Measurements from ENCODE around the gene GET4.

GRCh38 chr7:883055-884021, 7.0 kb downstream of the GET4 start:
- TF ChIP-seq POLR2AphosphoS5 (IDR thresholded peaks at IDR 0.05; ENCODE audit: low read depth, low read length) = no peak
- TF ChIP-seq SUZ12 (IDR thresholded peaks at IDR 0.05; ENCODE audit: low read length) = no peak
- no peak for TF ChIP-seq SP1 (IDR thresholded peaks at IDR 0.05; ENCODE audit: low read depth, low read length)
- no peak for TF ChIP-seq EP300 (IDR thresholded peaks at IDR 0.05; ENCODE audit: borderline replicate concordance in 1 of 2, low read depth in 2 of 2, low read length in 2 of 2)
- TF ChIP-seq CTCF (IDR thresholded peaks at IDR 0.05; ENCODE audit: control extremely low read depth in 1 of 3, insufficient read depth in 1 of 3, low read depth in 1 of 3, low read length in 3 of 3) = no peak
- no peak for TF ChIP-seq GABPA (IDR thresholded peaks at IDR 0.05; ENCODE audit: borderline replicate concordance, insufficient read depth, low read length)
- TF ChIP-seq RFX5 (IDR thresholded peaks at IDR 0.05; ENCODE audit: borderline replicate concordance, low read depth, low read length) = no peak
- no peak for TF ChIP-seq KDM1A (IDR thresholded peaks at IDR 0.05; ENCODE audit: borderline replicate concordance, low read length)
- no peak for TF ChIP-seq SP2 (IDR thresholded peaks at IDR 0.05; ENCODE audit: low read length)
- TF ChIP-seq POLR2A (IDR thresholded peaks at IDR 0.05; ENCODE audit: control extremely low read depth in 1 of 2, low read depth in 2 of 2, low read length in 2 of 2) = no peak
- TF ChIP-seq YY1 (IDR thresholded peaks at IDR 0.05; ENCODE audit: low read depth, low read length) = no peak
- TF ChIP-seq ATF3 (IDR thresholded peaks at IDR 0.05; ENCODE audit: insufficient read depth, low read depth, low read length) = no peak
- TF ChIP-seq BRCA1 (IDR thresholded peaks at IDR 0.05; ENCODE audit: low read depth, low read length) = no peak
- no peak for TF ChIP-seq MAFK (IDR thresholded peaks at IDR 0.05; ENCODE audit: low read depth, low read length)

All from H1 (cell line).